HepG2 (cell line): ENCODE results near the gene GAN. TPM values are rescaled to one million over a fixed set of nuclear protein-coding genes. Genes with fewer than 3 reads are reported as not detected.

ENCODE experiments used
- AGO2 ChIP-seq: fragments of 200-400 bp; formaldehyde crosslinking; optimal IDR thresholded peaks from 2 replicates; pipeline ENCODE3; 2017; ENCODE audit warnings: mild to moderate bottlenecking, low read depth, low read length, moderate library complexity
- CHCHD3 ChIP-seq: sonication (generic); formaldehyde crosslinking; IDR thresholded peaks from 2 replicates; pipeline ENCODE4 v1.8.0; 2022; ENCODE audit warnings: mild to moderate bottlenecking, missing genetic modification reagents, moderate library complexity
- EED ChIP-seq: sonication (generic); formaldehyde crosslinking; IDR thresholded peaks from 2 replicates; pipeline ENCODE4 v1.5.0; 2020; ENCODE audit warnings: mild to moderate bottlenecking, missing genetic modification reagents
- GPN1 ChIP-seq: sonication (generic); formaldehyde crosslinking; IDR thresholded peaks from 2 replicates; pipeline ENCODE4 v1.5.1; 2020; ENCODE audit warnings: missing genetic modification reagents, borderline replicate concordance
- HIC2 ChIP-seq: sonication (generic); formaldehyde crosslinking; IDR thresholded peaks from 2 replicates; pipeline ENCODE4 v1.9.0; 2022; ENCODE audit warnings: low read depth, missing genetic modification reagents
- HNRNPK ChIP-seq: fragments of 200-400 bp; formaldehyde crosslinking; IDR thresholded peaks from 2 replicates; pipeline ENCODE4 v1.6.1; 2018; ENCODE audit warnings: low read length, low read depth, moderate library complexity, mild to moderate bottlenecking; ENCODE audit not compliant: poor library complexity, severe bottlenecking
- IRF9 ChIP-seq: sonication (generic); formaldehyde crosslinking; IDR thresholded peaks from 2 replicates; pipeline ENCODE4 v1.8.0; 2022; ENCODE audit warnings: missing genetic modification reagents, mild to moderate bottlenecking, borderline replicate concordance
- MEF2D ChIP-seq: sonication (generic); formaldehyde crosslinking; IDR thresholded peaks from 2 replicates; pipeline ENCODE4 v1.5.1; 2020; ENCODE audit warnings: mild to moderate bottlenecking, missing genetic modification reagents
- NR3C1 ChIP-seq: sonication (generic); formaldehyde crosslinking; IDR thresholded peaks from 2 replicates; pipeline ENCODE4 v1.4.0; 2020; ENCODE audit warnings: missing genetic modification reagents
- PLRG1 ChIP-seq: fragments of 450-650 bp; conservative IDR thresholded peaks from 2 replicates; pipeline ENCODE4 v1.6.1; 2016
- POLR2A ChIP-seq, 2 experiments: IDR thresholded peaks; 2 replicates each; pipeline ENCODE4 v1.6.1; 2011; ENCODE audit warnings: low read depth in 2 of 2, low read length in 2 of 2, mild to moderate bottlenecking in 1 of 2, moderate library complexity in 1 of 2; ENCODE audit not compliant: insufficient read depth in 1 of 2
- PRDM10 ChIP-seq: sonication (generic); formaldehyde crosslinking; IDR thresholded peaks from 2 replicates; pipeline ENCODE4 v1.4.0; 2020; ENCODE audit warnings: low read depth, missing genetic modification reagents
- SKI ChIP-seq: fragments of 450-650 bp; IDR thresholded peaks from one replicate; pipeline ENCODE4 v1.6.1; 2018; ENCODE audit warnings: mild to moderate bottlenecking; ENCODE audit not compliant: partially characterized antibody
- SOX6 ChIP-seq, 2 experiments: fragments of 450-650 bp in 1 of 2; sonication (generic) in 1 of 2; formaldehyde crosslinking in 1 of 2; IDR thresholded peaks; 2 replicates each; pipeline versions ENCODE4 v1.4.0 to v1.6.1; 2017 to 2020; ENCODE audit warnings: antibody characterized with exemption in 1 of 2, mild to moderate bottlenecking in 1 of 2, missing genetic modification reagents in 1 of 2
- ZBTB3 ChIP-seq: sonication (generic); formaldehyde crosslinking; IDR thresholded peaks from 2 replicates; pipeline ENCODE4 v1.4.0; 2020; ENCODE audit warnings: low read depth, mild to moderate bottlenecking, moderate library complexity, missing genetic modification reagents, borderline replicate concordance
- ZBTB44 ChIP-seq: sonication (generic); formaldehyde crosslinking; IDR thresholded peaks from 2 replicates; pipeline ENCODE4 v1.4.0; 2020; ENCODE audit warnings: missing genetic modification reagents
- ZNF292 ChIP-seq: sonication (generic); formaldehyde crosslinking; IDR thresholded peaks from 2 replicates; pipeline ENCODE4 v1.8.1; 2022; ENCODE audit warnings: mild to moderate bottlenecking, low read depth, missing genetic modification reagents, borderline replicate concordance
- ZNF605 ChIP-seq: sonication (generic); formaldehyde crosslinking; IDR thresholded peaks from 2 replicates; pipeline ENCODE4 v1.8.0; 2022; ENCODE audit warnings: mild to moderate bottlenecking, missing genetic modification reagents
- ZNF614 ChIP-seq: IDR thresholded peaks from 2 replicates; pipeline ENCODE4 v1.6.1; 2018; ENCODE audit warnings: missing biosample characterization, missing genetic modification reagents, inconsistent platforms, borderline replicate concordance
- ZNF720 ChIP-seq: sonication (generic); formaldehyde crosslinking; IDR thresholded peaks from 2 replicates; pipeline ENCODE4 v1.4.0; 2020; ENCODE audit warnings: missing genetic modification reagents
- ZNF737 ChIP-seq: sonication (generic); formaldehyde crosslinking; IDR thresholded peaks from 2 replicates; pipeline ENCODE4 v1.5.0; 2020; ENCODE audit warnings: missing genetic modification reagents, mild to moderate bottlenecking, borderline replicate concordance
- polyA plus RNA-seq, 8 experiments: library from polyadenylated mRNA; depleted of rRNA in 3 of 8; stranded (reverse) in 7 of 8; unstranded in 1 of 8; fragments of >200 nt; fragmentation: Illumina TruSeq in 4 of 8; extraction: Trizol in 4 of 8; gene quantifications; 2 replicates each; pipeline versions ENCODE4 v1.2.1 to v1.2.3, GENCODE V29; 2011 to 2016; ENCODE audit warnings: low read depth in 4 of 8, missing spikeins in 1 of 8, mixed read lengths in 1 of 8; ENCODE audit not compliant: insufficient read depth in 1 of 8
- total RNA-seq, 5 experiments: library from RNA; depleted of rRNA; stranded (reverse); fragments of >200 nt; fragmentation: Illumina TruSeq; extraction: Trizol; gene quantifications; 2 replicates each; pipeline ENCODE4 v1.2.3, GENCODE V29; 2016; ENCODE audit warnings: low read depth in 1 of 5

GAN gene
- total and polyA plus RNA-seq, 2 of the 13 experiments (the other 11 are each of a cell fraction or from before 2014, with no cell fraction given), result 4.3 to 11.0 TPM

GRCh38 chr16:81403601-81404391 lies 89.0 kb downstream of the GAN start (continued):
- TF ChIP-seq SOX6 (IDR thresholded peaks at IDR 0.05), result no peak
- TF ChIP-seq SOX6 (CRISPR knock-in tag; IDR thresholded peaks at IDR 0.05), result peak; percentile 69
- TF ChIP-seq PLRG1, result no peak
- TF ChIP-seq HNRNPK, result no peak
- peak; percentile 70 for TF ChIP-seq ZNF605 (CRISPR knock-in tag)
- no peak; the same call in none of the 2 replicates for TF ChIP-seq MEF2D (CRISPR knock-in tag)
- TF ChIP-seq CHCHD3 (CRISPR knock-in tag), result peak; percentile 44; the same call in 1 of the 2 replicates
- 0 out of 2 replicates have a peak, but pooled peaks have one; percentile 30 for TF ChIP-seq PRDM10
- TF ChIP-seq HIC2 (CRISPR knock-in tag), result peak; percentile 77
- TF ChIP-seq ZBTB44 (CRISPR knock-in tag), result no peak
- peak; percentile 93 for TF ChIP-seq EED
- TF ChIP-seq POLR2A (IDR thresholded peaks at IDR 0.05; ENCODE audit: insufficient read depth in 1 of 2, low read depth in 2 of 2, low read length in 2 of 2), result peak in 1 of 2 experiments; percentile 28; a peak in 1 of 4 replicates
- peak; percentile 56 for TF ChIP-seq SKI
- TF ChIP-seq GPN1, result no peak
- TF ChIP-seq ZNF720, result no peak
- TF ChIP-seq ZBTB3, result no peak
- peak; percentile 58; the same call in 1 of the 2 replicates for TF ChIP-seq ZNF614
- TF ChIP-seq AGO2, result no peak
- no peak for TF ChIP-seq NR3C1
- peak; percentile 95 for TF ChIP-seq ZNF292 (CRISPR knock-in tag)
- no peak for TF ChIP-seq ZNF737
- TF ChIP-seq IRF9, result peak; percentile 85; the same call in 1 of the 2 replicates
